GM19452 (cell line): Measurements from ENCODE around the gene DENND4C.
"Not testable (repeated sequence)": the region's sequence is repeated elsewhere in the genome, so short reads cannot be mapped to it uniquely, and the experiment has no call there.

Experiments used
- ATAC-seq: cut with Tn5 transposase; IDR thresholded peaks from one replicate; pipeline ENCODE4 v1.9.1; 2021; ENCODE audit not compliant: unreplicated experiment

The DENND4C gene

DNA sequence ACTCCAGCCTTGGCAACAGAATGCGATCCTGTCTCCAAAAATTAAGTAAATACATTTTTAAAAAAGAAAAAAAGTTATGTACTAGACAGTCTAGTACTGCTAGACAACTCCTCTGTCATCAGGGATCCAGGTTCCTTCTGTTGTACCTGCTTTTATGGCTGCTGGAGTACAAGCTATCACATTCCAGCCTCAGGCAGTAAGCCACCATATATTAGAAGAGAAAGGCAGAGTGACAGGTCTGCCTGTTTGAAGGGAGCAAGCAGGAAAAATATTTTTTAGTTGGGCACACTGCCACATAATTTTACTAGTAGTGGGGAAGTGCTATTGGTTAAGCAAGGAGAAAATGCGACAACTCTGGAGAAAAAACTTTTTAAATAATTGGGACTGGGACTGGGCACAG lies 138.6 kb downstream of the DENND4C start:
- ATAC-seq = no peak

DNA sequence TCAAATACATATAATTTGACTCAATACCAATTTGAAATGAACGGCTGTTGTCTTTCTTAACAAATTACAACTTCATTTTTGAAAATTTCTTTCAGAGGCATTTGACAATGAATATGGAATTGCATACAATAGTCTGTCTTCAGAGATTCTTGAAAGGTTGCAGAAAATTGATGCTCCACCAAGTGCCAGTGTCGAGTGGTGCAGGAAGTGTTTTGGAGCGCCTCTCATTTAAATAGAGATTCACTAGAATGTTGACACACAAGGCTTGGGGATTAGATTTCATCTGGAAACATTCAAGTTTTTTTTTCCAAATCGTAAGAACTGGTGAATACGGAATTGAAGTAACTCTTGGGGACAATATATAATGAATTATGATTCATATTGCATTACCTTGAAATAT lies 141.4 kb downstream of the DENND4C start:
- no peak for ATAC-seq

DNA sequence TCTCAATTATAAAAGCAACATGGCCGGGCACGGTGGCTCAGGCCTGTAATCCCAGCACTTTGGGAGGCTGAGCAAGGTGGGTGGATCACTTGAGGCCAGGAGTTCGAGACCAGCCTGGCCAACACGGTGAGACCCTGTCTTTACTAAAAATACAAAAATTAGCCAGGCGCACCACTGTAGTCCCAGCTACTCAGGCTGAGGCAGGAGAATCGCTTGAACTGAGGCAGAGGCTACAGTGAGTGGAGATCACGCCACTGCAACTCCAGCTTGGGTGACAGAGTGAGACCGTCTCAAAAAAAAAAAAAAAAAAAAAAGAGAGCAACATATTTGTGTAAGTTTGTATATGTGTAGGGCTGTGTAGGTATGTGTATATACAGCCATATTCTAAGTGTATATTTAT lies 142.1 kb downstream of the DENND4C start:
- no peak for ATAC-seq

GRCh38 chr9:19373527-19373926 lies 143.0 kb downstream of the DENND4C start:
- no peak for ATAC-seq

DNA sequence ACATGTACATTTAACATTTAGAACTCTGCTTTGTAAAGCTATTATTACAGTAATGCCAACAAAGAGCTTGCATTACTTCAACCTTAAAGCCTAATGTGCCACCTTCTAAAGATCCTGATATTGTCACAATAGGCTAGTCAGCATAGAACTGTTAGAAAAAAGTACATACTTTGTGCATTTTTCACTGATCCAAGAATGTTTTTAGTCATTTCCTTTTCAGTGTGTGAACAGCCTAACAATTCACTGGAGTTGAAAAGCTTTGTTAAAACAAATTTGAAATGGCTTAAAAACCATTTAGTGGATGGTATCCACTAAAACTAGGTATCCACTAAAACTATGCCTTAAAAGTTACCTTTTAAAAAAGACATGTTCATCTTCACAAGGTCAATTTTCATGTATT lies 145.0 kb downstream of the DENND4C start:
- no peak for ATAC-seq

GRCh38 chr9:19376931-19377330 lies 146.4 kb downstream of the DENND4C start:
- ATAC-seq = no peak

- ATAC-seq = no peak
These were observed 147.7 kb downstream of the DENND4C start for GRCh38 chr9:19378164-19378563.

GRCh38 chr9:19378647-19379046 lies 148.2 kb downstream of the DENND4C start:
- no peak for ATAC-seq

DNA sequence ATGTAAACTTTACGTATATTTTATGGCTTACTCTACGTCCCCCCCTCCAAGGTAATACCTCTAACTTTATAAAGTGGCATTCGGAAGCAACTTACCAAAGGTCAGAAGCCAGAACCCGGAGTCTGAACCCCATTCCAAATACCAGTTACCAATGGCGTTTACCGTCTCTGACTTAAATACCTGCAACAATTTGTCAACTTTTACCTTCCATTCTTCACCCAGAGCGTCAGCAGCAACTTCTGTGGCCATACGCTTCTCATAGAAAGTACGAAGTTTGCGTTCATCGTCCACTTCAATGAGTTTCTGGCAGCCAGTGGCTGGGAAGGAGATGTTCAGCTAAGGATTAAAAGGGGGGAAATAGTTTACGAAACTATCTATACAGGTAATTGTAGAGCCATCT lies 148.8 kb downstream of the DENND4C start:
- ATAC-seq = no peak

DNA sequence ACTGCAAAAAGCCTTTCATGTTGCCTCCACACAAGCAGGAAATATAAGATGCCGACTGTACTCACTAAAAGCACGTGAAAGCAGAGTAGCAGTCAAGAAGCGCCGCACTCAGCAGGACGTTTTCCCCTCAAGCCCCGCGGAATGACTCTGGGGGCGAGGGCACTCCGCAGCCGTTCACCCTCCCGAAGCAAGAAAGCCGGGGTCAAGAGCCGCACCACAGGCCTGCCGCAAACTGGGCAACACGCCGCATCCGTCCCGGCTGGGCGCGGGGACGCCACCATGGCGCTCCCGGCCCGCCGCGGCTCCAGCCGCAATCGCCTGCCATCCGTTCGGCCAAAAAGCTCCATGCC lies 149.2 kb downstream of the DENND4C start:
- ATAC-seq = peak; percentile 40

GRCh38 chr9:19380826-19381075 lies 150.3 kb downstream of the DENND4C start:
- ATAC-seq = no peak

DNA sequence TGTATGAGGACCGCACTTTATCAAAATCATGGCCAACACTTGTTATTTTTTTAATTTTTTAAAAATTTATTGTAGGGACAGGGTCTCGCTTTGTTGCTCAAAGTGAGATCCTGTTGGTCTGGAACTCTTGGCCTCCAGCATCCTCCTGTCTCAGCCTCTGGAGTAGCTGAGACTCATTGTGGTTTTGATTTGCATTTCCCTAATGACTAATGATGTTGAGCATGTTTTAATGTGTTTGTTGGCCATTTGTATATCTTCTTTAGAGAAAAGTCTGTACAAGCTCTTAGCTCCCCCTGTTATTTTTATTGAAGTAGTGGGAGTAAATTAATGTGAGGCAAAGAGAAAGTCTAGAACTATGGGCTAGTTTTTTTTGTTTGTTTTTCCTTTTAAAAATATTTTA lies 151.2 kb downstream of the DENND4C start:
- ATAC-seq = no peak

- not testable (repeated sequence) for ATAC-seq
These were observed 154.7 kb downstream of the DENND4C start for GRCh38 chr9:19385212-19385611.

DNA sequence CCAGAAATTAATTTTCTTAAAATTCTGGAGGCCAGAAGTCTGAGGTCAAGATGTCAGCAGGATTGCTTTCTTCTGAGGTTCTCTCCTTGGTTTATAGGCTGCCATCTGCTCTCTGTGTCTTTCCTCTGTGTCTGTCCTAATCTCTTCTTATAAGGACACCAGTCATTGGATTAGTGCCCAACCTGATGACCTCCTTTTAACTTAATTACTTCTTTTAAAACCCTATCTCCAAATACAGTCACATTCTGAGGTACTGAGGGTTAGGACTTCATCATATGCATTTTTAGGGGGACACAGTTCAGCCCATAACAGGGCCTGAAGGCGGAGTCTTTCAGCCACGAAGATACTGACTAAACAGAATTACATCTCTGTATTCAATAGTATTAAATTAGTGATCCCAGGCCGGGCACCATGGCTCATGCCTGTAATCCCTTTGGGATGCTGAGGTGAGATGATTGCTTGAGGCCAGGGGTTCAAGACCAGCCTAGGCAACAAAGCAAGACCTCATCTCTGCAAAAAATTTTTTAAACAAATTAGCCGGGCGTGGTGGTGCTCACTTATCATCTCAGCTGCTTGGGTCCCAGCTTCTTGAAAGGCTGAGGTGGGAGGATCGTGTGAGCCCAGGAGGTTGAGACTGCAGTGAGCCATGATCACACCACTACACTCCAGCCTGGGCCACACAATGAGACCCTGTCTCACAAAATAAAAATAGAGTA lies 155.5 kb downstream of the DENND4C start:
- no peak for ATAC-seq

GRCh38 chr9:19386502-19387044 lies 156.1 kb downstream of the DENND4C start:
- no peak for ATAC-seq

GRCh38 chr9:19387317-19387716 lies 156.8 kb downstream of the DENND4C start:
- no peak for ATAC-seq

DNA sequence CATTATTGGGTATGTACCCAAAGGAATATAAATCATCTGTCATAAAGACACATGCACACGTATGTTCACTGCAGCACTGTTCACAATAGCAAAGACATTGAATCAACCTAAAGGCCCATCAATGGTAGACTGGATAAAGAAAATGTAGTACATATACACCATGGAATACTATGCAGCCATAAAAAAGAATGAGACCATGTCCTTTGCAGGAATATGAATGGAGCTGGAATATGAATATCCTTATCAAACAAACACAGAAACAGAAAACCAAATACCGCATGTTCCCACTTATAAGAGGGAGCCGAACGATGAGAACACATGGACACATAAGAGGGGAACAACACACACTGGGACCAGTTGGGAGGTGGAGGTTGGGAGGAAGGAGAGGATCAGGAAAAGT lies 159.0 kb downstream of the DENND4C start:
- ATAC-seq = not testable (repeated sequence)

DNA sequence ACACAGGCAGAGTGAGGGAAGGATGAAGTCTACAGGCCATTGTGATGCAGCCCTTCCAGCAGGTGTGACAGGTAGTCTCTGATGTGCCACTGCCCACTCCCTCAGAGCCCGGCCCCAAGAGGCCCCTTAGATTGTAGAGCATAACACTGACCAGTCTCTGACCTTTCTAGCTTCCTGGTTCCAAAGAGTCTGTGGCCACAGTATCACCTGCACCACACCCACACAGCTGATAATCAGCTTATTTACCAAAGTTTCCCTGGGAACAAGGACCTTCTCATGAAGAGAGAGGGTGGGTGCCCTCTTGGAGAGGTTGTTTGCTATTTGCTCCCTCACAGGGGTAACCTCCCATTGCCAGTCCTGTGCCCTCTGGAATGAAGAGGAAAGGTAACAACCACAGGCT lies 167.4 kb downstream of the DENND4C start:
- no peak for ATAC-seq

- not testable (repeated sequence) for ATAC-seq
These were observed 172.7 kb downstream of the DENND4C start for GRCh38 chr9:19403231-19403630.

DNA sequence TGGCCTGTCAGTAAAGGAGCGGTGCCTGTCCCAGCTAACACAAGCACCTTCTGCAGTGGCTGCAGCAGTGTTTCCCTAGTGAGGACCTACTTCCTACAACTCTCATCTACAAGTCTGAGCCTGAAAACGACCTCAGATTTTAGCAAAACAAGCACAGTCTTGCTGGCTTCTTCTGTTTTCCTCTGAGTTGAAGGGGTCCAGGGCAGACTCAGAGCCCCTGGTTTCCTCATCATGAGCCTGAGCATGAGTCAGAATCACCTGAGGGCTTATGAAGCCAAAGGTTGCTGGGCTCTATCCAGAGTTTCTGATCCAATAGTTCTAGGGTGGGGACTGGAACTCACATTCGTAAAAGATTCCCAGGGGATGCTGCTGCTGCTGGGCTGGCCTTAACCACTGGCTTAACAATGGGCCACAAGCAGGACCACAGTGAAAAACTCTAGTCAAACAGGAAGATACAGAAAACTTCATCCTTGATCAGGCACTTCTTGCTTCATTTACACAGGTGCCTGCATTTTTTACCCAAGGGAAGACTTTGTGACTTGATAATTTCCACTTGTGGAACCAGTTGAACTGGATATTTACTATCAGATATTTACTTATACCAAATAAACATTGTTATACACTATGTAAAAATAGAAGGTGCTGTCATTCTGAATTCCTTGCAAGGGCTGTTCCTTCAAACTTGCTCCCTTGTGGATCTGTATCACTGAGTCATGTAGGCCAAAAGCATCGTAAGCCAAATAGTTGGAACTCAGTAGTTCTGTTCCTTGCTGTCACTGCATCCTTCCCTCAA lies 174.0 kb downstream of the DENND4C start:
- no peak for ATAC-seq

DNA sequence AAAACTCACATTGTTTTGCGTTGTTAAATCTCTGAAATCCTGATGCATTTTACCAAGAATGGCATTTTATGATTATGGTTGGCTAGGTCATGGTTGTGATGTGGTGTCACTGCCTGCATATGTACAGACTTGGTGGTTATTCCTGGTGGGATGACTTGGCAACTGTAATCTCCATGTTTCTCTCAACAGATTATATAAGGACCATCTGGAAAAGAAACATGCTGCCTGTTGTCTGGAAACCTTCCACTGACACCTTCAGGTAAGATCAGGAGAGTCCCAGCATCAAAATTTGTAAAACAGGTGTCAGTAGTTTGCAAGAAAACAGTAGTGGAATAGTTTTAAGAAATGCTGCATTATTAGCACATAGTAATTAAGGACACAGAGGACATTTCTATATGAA lies 175.3 kb downstream of the DENND4C start:
- no peak for ATAC-seq

DNA sequence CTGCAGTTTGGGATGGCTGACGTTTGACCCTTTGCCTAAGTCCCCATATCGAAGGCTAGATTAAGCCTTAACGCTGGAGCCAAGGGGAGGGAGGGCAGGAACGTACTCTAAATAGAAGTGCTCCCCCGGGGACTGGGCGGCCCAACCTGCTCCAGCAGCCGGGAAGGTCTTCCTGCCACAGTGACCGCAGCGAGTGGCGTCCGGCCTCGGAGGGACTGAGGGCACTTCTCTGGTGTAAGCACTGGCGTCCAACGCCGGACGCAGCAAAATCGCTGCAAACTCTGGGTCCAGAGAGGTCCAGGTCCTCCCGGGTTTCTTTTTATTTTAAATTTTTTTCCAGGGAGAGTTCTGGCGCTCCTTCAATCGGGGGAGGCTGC lies 177.8 kb downstream of the DENND4C start:
- no peak for ATAC-seq
